ENCODE measurements around the gene UCK1. TPM values are rescaled to one million over a fixed set of nuclear protein-coding genes. Genes with fewer than 3 reads are reported as not detected.

The UCK1 gene
- total RNA-seq, 1 donor from 2014 or later = 22.4 TPM

DNA sequence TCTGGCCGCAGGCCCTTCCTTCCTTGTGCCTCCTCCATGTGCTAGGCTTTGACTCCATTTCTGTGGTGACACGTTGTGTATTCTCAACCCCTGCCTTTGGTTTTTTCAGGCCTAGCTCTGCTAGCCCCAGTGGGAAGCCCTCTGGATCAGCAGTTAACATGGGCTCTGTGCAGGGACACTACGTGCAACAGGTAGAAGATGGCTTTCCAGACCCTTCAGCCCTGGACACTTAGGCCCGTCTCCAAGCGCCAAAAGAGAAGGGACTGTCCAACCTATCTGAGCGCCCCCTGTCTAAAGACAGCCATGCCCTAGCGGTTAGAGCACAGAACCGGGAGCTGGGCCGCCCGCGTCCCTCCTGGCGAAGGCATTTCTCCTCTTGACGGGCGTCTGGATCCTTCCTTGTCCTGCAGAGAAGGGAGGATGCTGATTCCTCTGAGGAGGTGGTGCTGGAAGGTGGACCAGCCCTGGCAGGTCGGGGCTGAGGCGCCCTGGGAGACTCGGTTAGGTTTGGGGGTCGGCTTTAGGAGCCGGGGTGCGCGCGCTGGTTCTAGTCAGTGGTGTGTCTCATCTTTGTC is 36.7 kb downstream of the UCK1 start:
- H3K9me3 Mint-ChIP-seq = no peaks in the 10 kb centered on the region
- no peak overlapping the region for H3K27ac Mint-ChIP-seq
- H3K4me3 Mint-ChIP-seq (ENCODE audit: low read depth) = no peak overlapping the region
- intact Hi-C loops (cut with micrococcal nuclease) = no loop called here
- DNase-seq (ENCODE audit: low spot score) = no peak
- H3K36me3 Mint-ChIP-seq (ENCODE audit: low read depth) = peaks cover 84% of the 10 kb centered on the region
- no peaks in the 10 kb centered on the region for H3K27me3 Mint-ChIP-seq (ENCODE audit: low read depth)
- H3K4me1 Mint-ChIP-seq (ENCODE audit: low read depth) = no peaks in the 10 kb centered on the region

DNA sequence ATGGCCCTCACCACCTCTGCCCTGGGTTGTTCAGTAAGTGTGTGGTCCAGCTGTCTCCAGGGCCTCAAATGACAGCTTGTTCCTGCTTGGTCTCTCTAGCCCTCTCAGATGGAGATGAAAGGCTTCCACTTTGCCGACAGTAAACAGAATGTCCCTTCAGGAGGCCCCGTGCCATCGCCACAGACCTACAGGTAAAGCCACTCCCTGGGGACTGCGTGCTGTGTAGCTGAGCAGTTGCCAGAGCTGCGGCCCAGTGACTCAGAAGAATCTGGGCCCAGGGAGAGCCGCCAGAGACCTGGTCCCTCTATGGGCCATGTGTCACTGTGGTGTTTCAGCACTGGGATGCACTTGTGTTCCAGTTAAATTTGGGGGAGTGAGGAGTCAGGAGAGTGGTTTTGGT is 39.0 kb downstream of the UCK1 start:
- intact Hi-C loops (cut with micrococcal nuclease) = no loop called here
- DNase-seq (ENCODE audit: low spot score) = no peak
- Mint-ChIP-seq H3K4me3 (ENCODE audit: low read depth) (no peak overlapping the region), H3K27me3 (ENCODE audit: low read depth) (no peaks in the 10 kb centered on the region), H3K36me3 (ENCODE audit: low read depth) (peaks cover 87% of the 10 kb centered on the region), H3K9me3 (no peaks in the 10 kb centered on the region), H3K4me1 (ENCODE audit: low read depth) (no peaks in the 10 kb centered on the region), H3K27ac (no peak overlapping the region)

DNA sequence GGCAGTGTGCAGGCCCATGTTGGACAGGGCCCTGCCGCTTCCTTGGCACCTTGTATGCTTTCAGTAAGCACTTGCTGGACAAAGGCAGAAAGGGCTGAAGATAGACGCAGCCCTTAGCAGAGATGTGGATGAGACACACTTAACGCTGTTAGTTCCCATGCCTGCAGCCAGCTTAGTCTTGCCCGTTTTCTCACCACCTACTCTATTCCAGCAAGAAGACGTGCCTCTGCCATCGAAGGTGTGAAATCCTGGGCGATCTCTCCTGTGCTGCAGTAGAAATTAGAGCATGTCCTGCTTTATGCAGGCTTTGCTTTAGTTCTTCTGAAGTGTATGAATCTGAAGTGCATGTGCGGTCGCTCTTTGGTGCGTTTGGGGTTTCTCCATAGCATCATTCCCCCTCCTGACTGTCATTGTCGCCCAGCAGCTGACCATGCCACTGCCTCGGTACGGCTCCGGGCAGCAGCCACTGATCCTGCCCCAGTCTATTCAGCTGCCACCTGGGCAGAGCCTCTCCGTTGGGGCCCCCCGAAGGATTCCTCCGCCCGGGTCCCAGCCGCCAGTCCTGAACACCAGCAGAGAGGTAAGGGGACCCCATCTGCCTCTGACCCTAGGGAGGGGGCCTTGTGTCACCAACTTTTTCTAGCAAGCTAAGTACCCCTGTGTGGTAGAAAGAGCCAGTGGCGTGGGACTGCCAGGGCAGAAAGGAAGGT is 39.9 kb downstream of the UCK1 start:
- Mint-ChIP-seq H3K27ac (no peak overlapping the region), H3K4me3 (ENCODE audit: low read depth) (no peak overlapping the region), H3K36me3 (ENCODE audit: low read depth) (peaks cover 89% of the 10 kb centered on the region), H3K4me1 (ENCODE audit: low read depth) (no peaks in the 10 kb centered on the region), H3K27me3 (ENCODE audit: low read depth) (no peaks in the 10 kb centered on the region), H3K9me3 (no peaks in the 10 kb centered on the region)
- intact Hi-C loops (cut with micrococcal nuclease) = no loop called here
- no peak for DNase-seq (ENCODE audit: low spot score)

GRCh38 chr9:131490514-131490913 is 40.5 kb downstream of the UCK1 start:
- intact Hi-C loops (cut with micrococcal nuclease) = no loop called here
- Mint-ChIP-seq H3K36me3 (ENCODE audit: low read depth) (peaks cover 90% of the 10 kb centered on the region), H3K27ac (no peak overlapping the region), H3K9me3 (no peaks in the 10 kb centered on the region), H3K27me3 (ENCODE audit: low read depth) (no peaks in the 10 kb centered on the region), H3K4me1 (ENCODE audit: low read depth) (no peaks in the 10 kb centered on the region), H3K4me3 (ENCODE audit: low read depth) (no peak overlapping the region)
- no peak for DNase-seq (ENCODE audit: low spot score)

DNA sequence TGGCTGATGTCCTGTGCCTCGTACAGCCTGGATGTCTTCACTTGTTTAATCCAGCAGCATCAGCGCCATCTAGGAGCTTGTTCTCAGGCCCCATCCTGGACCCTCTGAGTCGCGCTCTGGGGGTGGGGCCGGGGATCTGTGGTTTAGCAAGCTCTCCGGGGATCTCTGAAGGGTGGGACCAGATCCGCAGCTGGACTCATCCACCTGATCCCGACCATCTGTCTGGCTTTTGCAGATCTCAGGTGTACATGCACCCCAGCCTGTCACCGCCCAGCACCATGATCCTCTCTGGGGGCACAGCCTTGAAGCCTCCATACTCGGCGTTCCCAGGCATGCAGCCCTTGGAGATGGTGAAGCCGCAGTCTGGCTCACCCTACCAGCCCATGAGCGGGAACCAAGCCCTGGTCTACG is 43.4 kb downstream of the UCK1 start:
- intact Hi-C loops (cut with micrococcal nuclease) = no loop called here
- Mint-ChIP-seq H3K9me3 (no peaks in the 10 kb centered on the region), H3K4me1 (ENCODE audit: low read depth) (no peaks in the 10 kb centered on the region), H3K4me3 (ENCODE audit: low read depth) (no peak overlapping the region), H3K36me3 (ENCODE audit: low read depth) (peaks cover 92% of the 10 kb centered on the region), H3K27me3 (ENCODE audit: low read depth) (no peaks in the 10 kb centered on the region), H3K27ac (no peak overlapping the region)
- DNase-seq (ENCODE audit: low spot score) = no peak

DNA sequence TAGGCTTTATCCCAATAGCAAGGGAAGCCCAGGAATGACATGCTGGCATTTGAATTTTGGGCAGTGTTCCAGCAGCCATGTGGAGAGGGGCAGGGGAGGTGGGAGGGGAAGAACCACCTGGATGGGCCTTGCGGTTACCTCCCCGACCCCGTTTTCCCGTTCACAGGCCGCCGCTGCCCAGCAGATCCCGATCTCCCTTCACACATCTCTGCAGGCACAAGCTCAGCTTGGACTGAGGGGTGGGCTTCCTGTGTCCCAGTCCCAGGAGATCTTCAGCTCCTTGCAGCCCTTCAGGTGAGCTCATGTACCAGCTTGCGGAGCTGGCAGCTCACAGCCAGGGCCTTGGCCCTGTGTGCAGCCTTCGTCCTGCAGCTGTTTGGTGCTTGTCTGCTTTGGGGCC is 44.1 kb downstream of the UCK1 start:
- Mint-ChIP-seq H3K9me3 (no peaks in the 10 kb centered on the region), H3K27me3 (ENCODE audit: low read depth) (no peaks in the 10 kb centered on the region), H3K4me3 (ENCODE audit: low read depth) (no peak overlapping the region), H3K4me1 (ENCODE audit: low read depth) (no peaks in the 10 kb centered on the region), H3K27ac (no peak overlapping the region), H3K36me3 (ENCODE audit: low read depth) (peaks cover 93% of the 10 kb centered on the region)
- intact Hi-C loops (cut with micrococcal nuclease) = no loop called here
- DNase-seq (ENCODE audit: low spot score) = no peak

- peaks cover 90% of the 10 kb centered on the region for H3K36me3 Mint-ChIP-seq (ENCODE audit: low read depth)
- H3K9me3 Mint-ChIP-seq = no peaks in the 10 kb centered on the region
- H3K27ac Mint-ChIP-seq = no peak overlapping the region
- intact Hi-C loops (cut with micrococcal nuclease) = no loop called here
- no peaks in the 10 kb centered on the region for H3K4me1 Mint-ChIP-seq (ENCODE audit: low read depth)
- H3K4me3 Mint-ChIP-seq (ENCODE audit: low read depth) = no peak overlapping the region
- DNase-seq (ENCODE audit: low spot score) = no peak
- no peaks in the 10 kb centered on the region for H3K27me3 Mint-ChIP-seq (ENCODE audit: low read depth)
These were observed 45.2 kb downstream of the UCK1 start for GRCh38 chr9:131485728-131486422.

- Mint-ChIP-seq H3K27ac (no peak overlapping the region), H3K36me3 (ENCODE audit: low read depth) (peaks cover 87% of the 10 kb centered on the region), H3K4me3 (ENCODE audit: low read depth) (no peak overlapping the region), H3K4me1 (ENCODE audit: low read depth) (no peaks in the 10 kb centered on the region), H3K9me3 (no peaks in the 10 kb centered on the region), H3K27me3 (ENCODE audit: low read depth) (no peaks in the 10 kb centered on the region)
- intact Hi-C loops (cut with micrococcal nuclease) = no loop called here
- no peak for DNase-seq (ENCODE audit: low spot score)
These were observed 45.9 kb downstream of the UCK1 start for GRCh38 chr9:131485206-131485605.

DNA sequence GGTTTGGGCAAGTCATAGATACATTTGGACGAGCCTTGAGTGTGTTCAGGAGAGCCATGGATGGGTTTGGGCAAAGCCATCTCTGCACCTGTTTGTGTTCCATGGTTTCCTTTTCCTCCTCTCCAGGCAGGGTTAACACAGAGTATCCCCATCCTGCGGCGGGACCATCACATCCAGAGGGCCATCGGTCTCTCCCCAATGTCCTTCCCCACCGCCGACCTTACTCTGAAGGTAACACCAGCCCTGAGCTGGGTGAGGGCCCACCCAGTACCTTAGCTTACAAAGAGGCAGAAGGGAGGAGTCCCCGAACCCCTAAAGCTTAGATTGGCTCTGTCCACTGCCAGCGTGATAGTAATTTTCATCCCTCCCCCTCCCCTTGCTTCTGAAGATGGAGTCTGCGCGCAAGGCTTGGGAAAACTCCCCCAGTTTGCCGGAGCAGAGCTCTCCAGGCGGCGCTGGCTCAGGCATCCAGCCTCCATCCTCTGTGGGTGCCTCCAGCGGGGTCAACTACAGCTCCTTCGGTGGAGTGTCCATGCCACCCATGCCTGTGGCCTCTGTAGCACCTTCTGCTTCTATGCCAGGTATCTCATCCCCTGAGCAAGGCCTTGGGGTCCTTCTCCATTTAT is 46.4 kb downstream of the UCK1 start:
- DNase-seq (ENCODE audit: low spot score) = no peak
- H3K36me3 Mint-ChIP-seq (ENCODE audit: low read depth) = peaks cover 85% of the 10 kb centered on the region
- no peak overlapping the region for H3K27ac Mint-ChIP-seq
- intact Hi-C loops (cut with micrococcal nuclease) = no loop called here
- no peaks in the 10 kb centered on the region for H3K4me1 Mint-ChIP-seq (ENCODE audit: low read depth)
- no peaks in the 10 kb centered on the region for H3K27me3 Mint-ChIP-seq (ENCODE audit: low read depth)
- H3K9me3 Mint-ChIP-seq = no peaks in the 10 kb centered on the region
- H3K4me3 Mint-ChIP-seq (ENCODE audit: low read depth) = no peak overlapping the region

DNA sequence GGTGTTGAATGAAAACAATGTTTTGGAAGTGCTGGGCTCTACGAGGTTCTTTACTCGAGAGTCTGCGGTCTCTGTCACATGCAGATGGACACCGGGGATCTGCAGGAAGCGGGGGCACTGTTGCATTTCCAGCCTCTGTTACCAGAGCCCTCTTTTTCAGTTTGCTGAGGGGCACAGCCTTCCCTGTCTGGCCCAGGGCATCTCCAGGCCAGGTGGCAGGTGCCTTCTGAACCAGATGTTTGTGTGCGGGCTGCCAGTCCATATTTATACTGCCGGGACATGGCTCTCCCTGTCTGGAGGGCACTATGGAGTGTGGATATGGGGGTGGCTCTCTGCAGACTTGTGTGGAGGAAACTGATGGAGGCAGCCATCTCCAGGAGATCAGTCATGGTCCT is 47.0 kb downstream of the UCK1 start:
- H3K9me3 Mint-ChIP-seq = no peaks in the 10 kb centered on the region
- no peak overlapping the region for H3K27ac Mint-ChIP-seq
- DNase-seq (ENCODE audit: low spot score) = no peak
- H3K36me3 Mint-ChIP-seq (ENCODE audit: low read depth) = peaks cover 85% of the 10 kb centered on the region
- H3K27me3 Mint-ChIP-seq (ENCODE audit: low read depth) = no peaks in the 10 kb centered on the region
- H3K4me1 Mint-ChIP-seq (ENCODE audit: low read depth) = no peaks in the 10 kb centered on the region
- H3K4me3 Mint-ChIP-seq (ENCODE audit: low read depth) = no peak overlapping the region
- intact Hi-C loops (cut with micrococcal nuclease) = no loop called here

DNA sequence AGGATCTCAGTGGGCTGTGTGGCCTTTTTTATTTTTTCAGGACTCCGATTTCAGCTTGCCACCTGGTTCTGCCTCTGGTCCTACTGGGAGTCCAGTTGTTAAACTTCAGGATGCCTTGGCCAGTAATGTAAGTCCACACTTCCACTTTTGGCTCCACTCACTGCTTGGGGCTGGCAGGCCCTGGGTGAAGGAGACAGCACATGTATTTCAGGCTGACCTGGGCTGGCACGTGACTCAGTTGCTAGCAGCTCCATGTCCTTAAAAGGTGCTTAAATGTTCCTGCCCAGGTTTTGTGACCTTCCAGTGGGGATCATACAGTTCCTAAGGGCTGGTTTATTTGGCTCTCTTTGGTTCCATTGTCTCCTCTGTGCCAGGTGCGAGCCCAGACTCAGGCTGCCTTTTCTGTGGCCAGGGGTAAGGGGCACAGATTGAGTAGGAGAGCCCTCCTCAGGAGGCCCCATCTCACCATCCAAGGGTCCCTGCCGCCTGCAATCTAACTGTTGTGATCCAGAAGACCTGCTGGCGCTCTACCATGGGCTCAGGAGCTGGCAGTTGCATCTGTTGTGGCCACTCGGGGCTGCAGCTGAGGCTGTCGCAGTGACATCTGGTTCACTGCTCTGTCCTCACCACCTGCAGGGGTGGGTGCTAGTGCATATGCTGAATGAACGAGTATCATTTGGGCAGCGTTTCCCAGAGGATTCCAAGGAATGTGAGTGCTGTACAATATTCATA is 47.6 kb downstream of the UCK1 start:
- peaks cover 83% of the 10 kb centered on the region for H3K36me3 Mint-ChIP-seq (ENCODE audit: low read depth)

GRCh38 chr9:131482343-131483006 is 48.6 kb downstream of the UCK1 start:
- no peak overlapping the region for H3K27ac Mint-ChIP-seq
- H3K36me3 Mint-ChIP-seq (ENCODE audit: low read depth) = peaks cover 81% of the 10 kb centered on the region
- DNase-seq (ENCODE audit: low spot score) = no peak
- no peak overlapping the region for H3K4me3 Mint-ChIP-seq (ENCODE audit: low read depth)
- no peaks in the 10 kb centered on the region for H3K27me3 Mint-ChIP-seq (ENCODE audit: low read depth)
- no peaks in the 10 kb centered on the region for H3K9me3 Mint-ChIP-seq
- no peaks in the 10 kb centered on the region for H3K4me1 Mint-ChIP-seq (ENCODE audit: low read depth)
- intact Hi-C loops (cut with micrococcal nuclease) = no loop called here

More for the DNA sequence above, 47.6 kb downstream of the UCK1 start:
- Mint-ChIP-seq H3K27me3 (ENCODE audit: low read depth) (no peaks in the 10 kb centered on the region), H3K27ac (no peak overlapping the region), H3K4me1 (ENCODE audit: low read depth) (no peaks in the 10 kb centered on the region), H3K4me3 (ENCODE audit: low read depth) (no peak overlapping the region), H3K9me3 (no peaks in the 10 kb centered on the region)
- intact Hi-C loops (cut with micrococcal nuclease) = no loop called here
- no peak for DNase-seq (ENCODE audit: low spot score)
